Omental fat pad (tissue), 4 donors: Measurements from ENCODE around the gene COBLL1. TPM values are rescaled to one million over a fixed set of nuclear protein-coding genes. Genes with fewer than 3 reads are reported as not detected.

Source experiments
- ATAC-seq: fragments of 150-250 bp; one replicate; pipeline ENCODE4 v1.9.1; 2016; ENCODE audit warnings: mild to moderate bottlenecking, moderate library complexity; ENCODE audit not compliant: low FRiP score
- DNase-seq: peaks from one replicate; pipeline ENCODE4 v3.0.0-alpha.2; 2019; ENCODE audit warnings: low spot score
- CTCF ChIP-seq, 3 donors: fragments of 450-650 bp; IDR thresholded peaks; one replicate each; pipeline ENCODE4 v1.5.1; 2016 to 2017; ENCODE audit warnings: antibody characterized with exemption in 3 of 3, mild to moderate bottlenecking in 3 of 3, moderate library complexity in 2 of 3
- total RNA-seq, 4 donors: library from RNA; depleted of rRNA; stranded (reverse); fragments of >200 nt; gene quantifications; one replicate each; pipeline ENCODE4 v1.1.0, GENCODE V29; 2016

COBLL1 gene
- total RNA-seq, 4 donors from 2014 or later: 38.1 to 114 (median 68.5) TPM

DNA sequence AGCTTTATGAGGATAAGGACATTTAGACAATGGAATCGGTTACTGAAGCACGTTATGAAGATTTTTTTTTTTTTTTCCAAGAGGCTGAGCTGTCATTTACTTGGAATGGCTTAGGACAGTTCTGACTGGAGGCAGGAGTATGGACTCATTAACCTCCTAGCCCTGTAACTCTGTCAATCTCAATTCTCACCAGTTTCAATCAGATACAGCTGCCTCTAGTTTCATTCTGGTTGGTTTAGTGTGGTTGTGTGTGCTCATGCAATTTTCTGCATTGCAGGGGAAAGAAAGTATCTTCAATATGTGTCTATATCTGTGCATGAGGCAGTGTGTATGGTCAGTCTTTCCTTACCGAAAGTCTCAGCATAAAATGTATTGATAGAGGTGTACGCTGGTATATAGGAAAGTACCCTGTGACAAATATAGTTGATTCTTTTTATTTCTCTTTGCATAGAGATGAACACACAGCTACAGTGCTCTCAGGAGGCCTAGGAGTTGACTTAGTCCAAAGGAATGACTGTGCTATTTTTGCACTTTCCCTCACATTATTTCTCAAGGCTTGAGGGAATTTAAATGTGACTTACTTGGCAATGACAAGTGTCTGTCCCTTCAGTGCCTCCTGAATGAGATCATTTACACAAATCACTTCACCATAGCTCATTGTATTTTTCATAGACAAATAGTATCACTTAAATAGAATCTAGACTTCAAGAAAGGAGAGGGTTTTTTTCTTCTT lies 169.8 kb downstream of the COBLL1 start:
- TF ChIP-seq CTCF (IDR thresholded peaks at IDR 0.05): no peak
- DNase-seq (no peak), ATAC-seq (no peak)

GRCh38 chr2:164669291-164669690 lies 172.3 kb downstream of the COBLL1 start:
- no peak for TF ChIP-seq CTCF (IDR thresholded peaks at IDR 0.05)
- ATAC-seq (no peak), DNase-seq (no peak)

GRCh38 chr2:164667566-164667965 lies 174.1 kb downstream of the COBLL1 start:
- ATAC-seq (no peak), DNase-seq (no peak)
- no peak for TF ChIP-seq CTCF (IDR thresholded peaks at IDR 0.05)

DNA sequence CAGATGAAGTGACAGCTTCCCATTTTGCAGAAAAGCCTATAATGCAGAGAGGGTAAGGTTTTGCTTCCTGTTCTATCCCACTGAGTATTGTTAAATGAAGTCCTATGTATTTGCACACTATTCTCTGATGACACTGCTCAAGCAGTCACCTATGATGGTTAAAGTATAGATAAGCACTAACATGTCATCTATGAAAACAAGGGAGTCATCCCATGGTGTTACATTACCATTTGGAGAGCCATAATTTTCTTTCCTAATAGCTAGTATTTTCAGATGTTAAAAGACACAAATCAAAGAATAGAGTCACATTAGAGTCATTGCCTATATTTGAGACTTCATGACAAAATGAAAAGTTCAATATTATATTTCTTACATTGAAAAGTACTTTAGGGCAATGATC lies 177.6 kb downstream of the COBLL1 start:
- ATAC-seq (no peak), DNase-seq (no peak)
- no peak for TF ChIP-seq CTCF (IDR thresholded peaks at IDR 0.05)

DNA sequence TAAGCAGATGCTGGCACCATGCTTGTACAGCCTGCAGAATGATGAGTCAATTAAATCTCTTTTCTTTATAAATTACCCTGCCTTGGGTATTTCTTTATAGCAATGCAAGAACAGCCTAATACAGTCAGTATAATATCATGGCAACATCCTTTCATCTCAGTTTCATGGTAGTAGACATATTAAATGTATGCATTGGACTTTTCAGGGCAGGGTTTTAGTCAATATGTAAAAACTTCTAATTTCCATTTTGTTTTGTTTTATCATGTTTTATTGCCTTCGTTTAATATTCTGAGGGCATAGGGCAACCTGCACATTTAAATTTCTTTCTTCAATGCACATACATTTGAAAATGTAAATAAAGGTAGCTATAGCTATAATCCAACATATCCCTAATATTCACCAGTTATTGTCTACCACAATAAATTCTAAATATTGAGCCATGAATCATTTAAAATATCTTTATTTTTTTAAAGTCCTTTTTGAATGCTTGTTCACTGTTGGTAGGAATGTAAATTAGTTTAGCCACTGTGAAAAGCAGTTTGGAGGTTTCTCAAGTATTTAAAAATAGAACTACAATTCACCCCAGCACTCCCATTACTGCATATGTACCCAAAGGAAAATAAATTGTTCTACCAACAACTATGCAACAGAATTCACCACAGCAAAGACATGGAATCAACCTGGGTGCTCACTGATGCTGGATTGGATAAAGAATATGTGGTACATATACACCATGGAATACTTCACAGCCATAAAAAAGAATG lies 178.6 kb downstream of the COBLL1 start:
- no peak for TF ChIP-seq CTCF (IDR thresholded peaks at IDR 0.05)
- no peak for ATAC-seq
- no peak for DNase-seq

GRCh38 chr2:164662066-164662465 lies 179.6 kb downstream of the COBLL1 start:
- ATAC-seq: no peak
- no peak for DNase-seq
- no peak for TF ChIP-seq CTCF (IDR thresholded peaks at IDR 0.05)

DNA sequence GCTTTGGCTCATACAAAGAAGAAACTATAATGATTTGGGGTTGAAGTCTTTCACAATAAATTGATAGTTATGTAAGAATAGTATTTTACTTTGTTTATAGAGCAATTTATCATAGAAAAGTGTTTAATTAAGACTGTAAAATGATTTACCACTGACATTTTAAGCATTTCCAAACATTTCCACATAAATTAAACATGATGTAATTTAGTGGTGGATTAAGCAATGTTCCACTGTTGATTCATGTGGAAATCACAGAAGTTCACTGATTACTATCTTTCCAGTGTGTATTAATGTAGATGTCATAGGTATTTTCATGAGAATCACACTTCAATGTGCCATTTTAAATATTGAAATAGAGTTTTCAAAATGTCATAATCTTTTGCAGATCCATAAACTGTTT lies 180.3 kb downstream of the COBLL1 start:
- no peak for ATAC-seq
- no peak for DNase-seq
- no peak for TF ChIP-seq CTCF (IDR thresholded peaks at IDR 0.05)
